Effector CD8-positive, alpha-beta T cell (primary cell): ENCODE data around the gene PHTF2.
"Not testable (repeated sequence)": the region's sequence is repeated elsewhere in the genome, so short reads cannot be mapped to it uniquely, and the experiment has no call there.

Source experiments
- DNase-seq: peaks from one replicate; lab custom pipeline; 2025; lab: John Stamatoyannopoulos, UW

Gene PHTF2

GRCh38 chr7:77830649-77831355 lies 32.2 kb downstream of the PHTF2 start:
- no peak for DNase-seq

GRCh38 chr7:77831481-77831880 lies 32.9 kb downstream of the PHTF2 start:
- DNase-seq = no peak

GRCh38 chr7:77831953-77832352 lies 33.4 kb downstream of the PHTF2 start:
- DNase-seq = no peak

DNA sequence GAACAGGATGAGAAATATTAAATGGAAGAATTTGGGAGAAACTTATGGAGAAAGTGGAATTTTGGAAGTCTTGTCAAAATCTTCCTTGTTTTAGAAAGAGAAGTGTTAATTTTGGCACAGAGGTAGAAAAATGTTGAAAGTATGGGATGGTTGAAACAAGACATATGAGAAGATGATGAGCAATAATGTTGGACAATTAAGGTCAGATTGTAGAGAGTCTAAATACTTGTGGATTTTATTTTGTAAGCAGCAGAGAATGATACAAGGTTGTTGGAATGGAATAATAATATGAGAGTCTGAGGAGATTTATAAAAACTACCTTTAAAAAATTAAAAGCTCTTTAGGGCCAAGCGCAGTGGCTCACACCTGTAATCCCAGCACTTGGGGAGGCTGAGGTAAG lies 34.6 kb downstream of the PHTF2 start:
- DNase-seq = no peak

DNA sequence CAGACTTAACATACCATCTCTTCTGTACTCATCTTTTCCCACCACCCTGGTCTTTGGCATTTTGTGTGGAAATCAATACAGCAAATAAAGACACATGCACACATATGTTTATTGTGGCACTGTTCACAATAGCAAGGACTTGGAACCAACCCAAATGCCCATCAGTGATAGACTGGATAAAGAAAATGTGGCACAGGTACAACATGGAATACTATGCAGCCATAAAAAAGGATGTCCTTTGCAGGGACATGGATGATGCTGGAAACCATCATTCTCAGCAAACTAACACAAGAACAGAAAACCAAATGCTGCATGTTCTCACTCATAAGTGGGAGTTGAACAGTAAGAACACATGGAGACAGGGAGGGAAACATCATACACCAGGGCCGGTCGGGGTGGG lies 37.9 kb downstream of the PHTF2 start:
- not testable (repeated sequence) for DNase-seq

DNA sequence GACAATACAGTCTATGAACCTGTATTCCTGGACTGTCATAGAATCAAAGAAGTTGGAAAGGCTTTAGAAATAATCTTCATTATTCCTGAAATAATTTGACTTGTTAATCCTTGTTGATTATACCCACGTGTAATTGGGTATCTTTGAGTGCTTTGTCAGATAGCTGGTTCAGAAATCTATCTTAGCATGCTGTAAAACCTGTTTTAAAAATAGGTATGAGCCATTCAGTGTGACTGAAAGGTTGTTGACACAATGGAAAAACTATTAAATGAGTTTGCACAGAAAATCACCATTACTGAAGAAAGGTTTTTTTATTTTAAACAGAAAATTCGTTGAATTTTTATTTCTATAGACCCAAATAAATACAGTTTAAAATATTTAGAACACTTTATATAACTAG lies 38.7 kb downstream of the PHTF2 start:
- no peak for DNase-seq

GRCh38 chr7:77837966-77838365 lies 39.4 kb downstream of the PHTF2 start:
- no peak for DNase-seq

- no peak for DNase-seq
These were observed 40.4 kb downstream of the PHTF2 start for GRCh38 chr7:77838929-77839491.

- DNase-seq = no peak
These were observed 41.3 kb downstream of the PHTF2 start for GRCh38 chr7:77839919-77840318.

GRCh38 chr7:77843194-77843593 lies 44.6 kb downstream of the PHTF2 start:
- DNase-seq = no peak

DNA sequence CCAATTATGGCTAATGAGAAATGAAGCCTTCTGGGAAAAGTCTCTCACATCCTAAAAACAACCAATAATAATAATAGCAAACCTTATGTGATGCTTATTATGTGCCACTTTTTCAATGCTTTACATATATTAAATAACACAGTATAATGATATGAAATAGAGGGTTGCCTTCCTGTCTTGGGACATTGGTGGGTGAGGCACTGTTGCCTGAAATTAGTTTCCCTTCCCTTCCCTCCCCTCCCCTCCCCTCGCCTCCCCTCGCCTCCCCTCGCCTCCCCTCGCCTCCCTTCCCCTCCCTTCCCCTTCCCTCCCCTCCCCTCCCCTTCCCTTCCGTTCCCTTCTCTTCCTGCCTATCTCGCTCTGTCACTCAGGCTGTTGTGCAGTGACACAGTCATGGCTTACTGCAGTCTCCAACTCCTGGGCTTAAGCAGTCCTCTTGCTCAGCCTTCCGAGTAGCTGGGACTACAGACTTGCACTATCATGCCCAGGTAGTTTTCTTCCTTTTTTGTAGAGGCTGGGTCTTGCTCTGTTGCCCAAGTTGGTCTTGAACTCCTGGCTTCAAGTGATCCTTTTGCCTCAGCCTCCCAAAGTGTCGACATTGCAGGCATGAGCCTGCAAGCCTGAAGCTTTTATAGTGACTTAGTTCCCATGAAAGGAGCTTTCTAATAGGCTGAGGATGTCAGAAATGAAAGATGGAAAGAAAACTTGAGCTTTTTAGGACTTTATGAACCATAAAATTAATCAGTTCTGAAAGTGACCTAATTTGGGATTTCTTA lies 47.9 kb downstream of the PHTF2 start:
- DNase-seq = no peak

DNA sequence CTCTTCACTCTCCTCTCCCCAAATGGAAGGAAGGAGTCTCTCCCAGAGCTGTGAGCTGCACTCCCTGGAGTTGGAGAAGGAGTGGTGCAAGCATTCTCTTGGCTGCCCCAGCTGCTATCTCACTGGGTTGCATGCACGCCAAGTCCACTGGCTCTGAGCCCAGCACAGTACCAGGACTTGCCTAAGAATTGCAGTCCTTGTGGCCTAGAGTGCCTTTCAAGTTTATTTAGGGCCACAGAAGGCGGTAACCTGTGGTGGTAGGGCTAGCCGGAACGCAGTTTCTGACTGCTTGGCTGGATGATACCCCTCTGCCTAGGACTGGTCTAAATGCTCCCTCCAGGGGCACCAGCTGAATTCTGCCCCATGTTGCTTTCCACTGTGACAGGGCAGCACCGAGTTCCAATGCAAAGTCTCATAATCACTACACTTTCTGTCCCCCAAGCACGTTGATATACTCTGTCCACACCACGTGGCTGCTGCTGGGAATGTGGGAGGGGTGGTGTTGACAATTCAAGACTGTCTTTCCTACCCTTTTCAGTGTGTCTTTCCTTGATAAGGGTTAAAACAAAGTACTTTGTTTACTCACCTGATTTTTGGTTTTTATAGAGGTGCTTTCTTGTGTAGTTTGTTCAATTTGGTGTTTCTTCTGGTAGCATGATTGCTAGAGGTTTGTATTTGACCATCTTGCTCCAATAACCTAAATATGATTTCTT lies 57.0 kb downstream of the PHTF2 start:
- no peak for DNase-seq

GRCh38 chr7:77858278-77858677 lies 59.7 kb downstream of the PHTF2 start:
- DNase-seq = no peak

DNA sequence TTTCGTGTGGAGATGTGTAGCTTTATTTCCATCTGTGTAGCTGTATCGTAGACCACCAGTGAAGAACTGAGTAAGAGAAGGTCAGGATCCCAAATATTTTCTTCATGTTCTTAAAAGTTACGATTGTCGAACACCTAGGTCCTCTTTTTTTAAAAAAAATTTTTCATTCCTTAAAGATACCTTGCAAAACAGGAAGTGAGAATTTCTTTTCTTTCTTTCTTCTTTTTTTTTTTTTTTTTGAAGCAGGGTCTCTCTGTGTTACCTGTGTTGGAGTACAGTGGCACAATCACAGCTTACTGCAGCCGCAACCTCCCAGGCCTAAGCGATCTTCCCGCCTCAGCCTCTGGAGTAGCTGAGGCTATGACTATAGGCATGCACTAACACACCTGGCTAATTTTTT lies 60.8 kb downstream of the PHTF2 start:
- no peak for DNase-seq

- no peak for DNase-seq
These were observed 64.1 kb downstream of the PHTF2 start for GRCh38 chr7:77862691-77863090.

- DNase-seq = no peak
These were observed 65.3 kb downstream of the PHTF2 start for GRCh38 chr7:77863860-77864259.

GRCh38 chr7:77866370-77866769 lies 67.8 kb downstream of the PHTF2 start:
- no peak for DNase-seq

- DNase-seq = no peak
These were observed 68.4 kb downstream of the PHTF2 start for GRCh38 chr7:77866786-77867536.

GRCh38 chr7:77867537-77867865 lies 68.9 kb downstream of the PHTF2 start:
- DNase-seq = no peak

GRCh38 chr7:77872256-77872655 lies 73.7 kb downstream of the PHTF2 start:
- not testable (repeated sequence) for DNase-seq

- DNase-seq = not testable (repeated sequence)
These were observed 75.1 kb downstream of the PHTF2 start for GRCh38 chr7:77873416-77874327.
